ENCODE results near the gene TFPI.
"Not testable (repeated sequence)": the region's sequence is repeated elsewhere in the genome, so short reads cannot be mapped to it uniquely, and the experiment has no call there.

The TFPI gene

GRCh38 chr2:187554011-187554703 lies at the start of gene TFPI:
Gene TFPI (minus strand): TSS chr2:187554435. CDS start chr2:187503768, 50,667 bp downstream.
- DNase-seq (ENCODE audit: low read depth) = no peak

GRCh38 chr2:187594801-187595200 lies 40.6 kb upstream of the TFPI start:
- no peak for DNase-seq (ENCODE audit: low read depth)

GRCh38 chr2:187593697-187594096 lies 39.5 kb upstream of the TFPI start:
- DNase-seq (ENCODE audit: low read depth) = no peak

- no peak for DNase-seq (ENCODE audit: low read depth)
Observed at GRCh38 chr2:187593098-187593497, 38.9 kb upstream of the TFPI start.

GRCh38 chr2:187590175-187590574 lies 35.9 kb upstream of the TFPI start:
- DNase-seq (ENCODE audit: low read depth) = no peak

GRCh38 chr2:187586011-187586641 lies 31.9 kb upstream of the TFPI start:
- DNase-seq (ENCODE audit: low read depth) = no peak

GRCh38 chr2:187581125-187581896 lies 27.1 kb upstream of the TFPI start:
- no peak for DNase-seq (ENCODE audit: low read depth)

- DNase-seq (ENCODE audit: low read depth) = no peak
Observed at GRCh38 chr2:187580462-187581124, 26.4 kb upstream of the TFPI start.

- DNase-seq (ENCODE audit: low read depth) = no peak
Observed at GRCh38 chr2:187577310-187577709, 23.1 kb upstream of the TFPI start.

- DNase-seq (ENCODE audit: low read depth) = no peak
Observed at GRCh38 chr2:187576906-187577305, 22.7 kb upstream of the TFPI start.

- DNase-seq (ENCODE audit: low read depth) = no peak
Observed at GRCh38 chr2:187575751-187576067, 21.5 kb upstream of the TFPI start.

GRCh38 chr2:187574969-187575750 lies 20.9 kb upstream of the TFPI start:
- no peak for DNase-seq (ENCODE audit: low read depth)

- no peak for DNase-seq (ENCODE audit: low read depth)
Observed at GRCh38 chr2:187573722-187574121, 19.5 kb upstream of the TFPI start.

- not testable (repeated sequence) for DNase-seq (ENCODE audit: low read depth)
Observed at GRCh38 chr2:187571996-187572395, 17.8 kb upstream of the TFPI start.

GRCh38 chr2:187569571-187569970 lies 15.3 kb upstream of the TFPI start:
- DNase-seq (ENCODE audit: low read depth) = no peak

GRCh38 chr2:187569042-187569441 lies 14.8 kb upstream of the TFPI start:
- no peak for DNase-seq (ENCODE audit: low read depth)

- no peak for DNase-seq (ENCODE audit: low read depth)
Observed at GRCh38 chr2:187567126-187567525, 12.9 kb upstream of the TFPI start.

- DNase-seq (ENCODE audit: low read depth) = no peak
Observed at GRCh38 chr2:187566712-187567111, 12.5 kb upstream of the TFPI start.

- no peak for DNase-seq (ENCODE audit: low read depth)
Observed at GRCh38 chr2:187566266-187566665, 12.0 kb upstream of the TFPI start.

- DNase-seq (ENCODE audit: low read depth) = not testable (repeated sequence)
Observed at GRCh38 chr2:187565618-187566017, 11.4 kb upstream of the TFPI start.

- DNase-seq (ENCODE audit: low read depth) = not testable (repeated sequence)
Observed at GRCh38 chr2:187556493-187556892, 2.3 kb upstream of the TFPI start.

- DNase-seq (ENCODE audit: low read depth) = no peak
Observed at GRCh38 chr2:187554704-187555082, 458 bp upstream of the TFPI start.

All from GM04504 (cell line).